HepG2 (cell line): ENCODE results near the gene PLCB1. TPM values are rescaled to one million over a fixed set of nuclear protein-coding genes. Genes with fewer than 3 reads are reported as not detected.

Experiments
- DNMT1 ChIP-seq: sonication (generic); formaldehyde crosslinking; IDR thresholded peaks from 2 replicates; pipeline ENCODE4 v1.5.1; 2020; ENCODE audit warnings: mild to moderate bottlenecking, missing genetic modification reagents
- EEA1 ChIP-seq: sonication (generic); formaldehyde crosslinking; IDR thresholded peaks from 2 replicates; pipeline ENCODE4 v1.5.1; 2020; ENCODE audit warnings: mild to moderate bottlenecking, missing genetic modification reagents, borderline replicate concordance
- EZH2 ChIP-seq: conservative IDR thresholded peaks from 2 replicates; pipeline ENCODE4 v1.6.1; 2012; ENCODE audit warnings: mild to moderate bottlenecking, low read depth, low read length, moderate library complexity
- HDAC2 ChIP-seq: sonication (generic); formaldehyde crosslinking; IDR thresholded peaks from 2 replicates; pipeline ENCODE4 v1.4.0; 2020; ENCODE audit warnings: missing genetic modification reagents
- MATR3 ChIP-seq: sonication (generic); formaldehyde crosslinking; IDR thresholded peaks from 2 replicates; pipeline ENCODE4 v1.4.0; 2020; ENCODE audit warnings: missing genetic modification reagents
- PCBP1 ChIP-seq: fragments of 200-400 bp; formaldehyde crosslinking; IDR thresholded peaks from 2 replicates; pipeline ENCODE4 v1.6.1; 2017; ENCODE audit warnings: mild to moderate bottlenecking, low read depth, low read length, borderline replicate concordance
- RFX3 ChIP-seq: IDR thresholded peaks from 2 replicates; pipeline ENCODE4 v1.6.1; 2016; ENCODE audit warnings: missing biosample characterization, missing genetic modification reagents
- TBX2 ChIP-seq: sonication (generic); formaldehyde crosslinking; IDR thresholded peaks from 2 replicates; pipeline ENCODE4 v1.5.0; 2020; ENCODE audit warnings: missing genetic modification reagents, mild to moderate bottlenecking, borderline replicate concordance
- ZKSCAN5 ChIP-seq: sonication (generic); formaldehyde crosslinking; IDR thresholded peaks from 2 replicates; pipeline ENCODE4 v1.5.1; 2020; ENCODE audit warnings: mild to moderate bottlenecking, missing genetic modification reagents
- ZNF20 ChIP-seq: sonication (generic); formaldehyde crosslinking; IDR thresholded peaks from 2 replicates; pipeline ENCODE4 v1.4.0; 2020; ENCODE audit warnings: mild to moderate bottlenecking, moderate library complexity, missing genetic modification reagents
- ZNF263 ChIP-seq: sonication (generic); formaldehyde crosslinking; IDR thresholded peaks from 2 replicates; pipeline ENCODE4 v1.4.0; 2020; ENCODE audit warnings: missing genetic modification reagents
- ZNF329 ChIP-seq: sonication (generic); formaldehyde crosslinking; IDR thresholded peaks from 2 replicates; pipeline ENCODE4 v1.9.0; 2021; ENCODE audit warnings: low read depth, mild to moderate bottlenecking, missing genetic modification reagents
- ZNF33A ChIP-seq: sonication (generic); formaldehyde crosslinking; IDR thresholded peaks from 2 replicates; pipeline ENCODE4 v1.5.1; 2020; ENCODE audit warnings: missing genetic modification reagents, mild to moderate bottlenecking, moderate library complexity, borderline replicate concordance
- ZNF720 ChIP-seq: sonication (generic); formaldehyde crosslinking; IDR thresholded peaks from 2 replicates; pipeline ENCODE4 v1.4.0; 2020; ENCODE audit warnings: missing genetic modification reagents
- polyA plus RNA-seq, 8 experiments: library from polyadenylated mRNA; depleted of rRNA in 3 of 8; stranded (reverse) in 7 of 8; unstranded in 1 of 8; fragments of >200 nt; fragmentation: Illumina TruSeq in 4 of 8; extraction: Trizol in 4 of 8; gene quantifications; 2 replicates each; pipeline versions ENCODE4 v1.2.1 to v1.2.3, GENCODE V29; 2011 to 2016; ENCODE audit warnings: low read depth in 4 of 8, missing spikeins in 1 of 8, mixed read lengths in 1 of 8; ENCODE audit not compliant: insufficient read depth in 1 of 8
- total RNA-seq, 5 experiments: library from RNA; depleted of rRNA; stranded (reverse); fragments of >200 nt; fragmentation: Illumina TruSeq; extraction: Trizol; gene quantifications; 2 replicates each; pipeline ENCODE4 v1.2.3, GENCODE V29; 2016; ENCODE audit warnings: low read depth in 1 of 5
- TF ChIP-seq, protein P1 (sequence below): sonication (generic); formaldehyde crosslinking; IDR thresholded peaks from 2 replicates; pipeline ENCODE4 v1.8.1; 2022; ENCODE audit warnings: mild to moderate bottlenecking, missing genetic modification reagents
- TF ChIP-seq, protein P2 (sequence below): sonication (generic); formaldehyde crosslinking; IDR thresholded peaks from 2 replicates; pipeline ENCODE4 v1.5.0; 2020; ENCODE audit warnings: mild to moderate bottlenecking, missing genetic modification reagents
- TF ChIP-seq, protein P3 (sequence below): sonication (generic); formaldehyde crosslinking; IDR thresholded peaks from 2 replicates; pipeline ENCODE4 v1.5.0; 2020; ENCODE audit warnings: missing genetic modification reagents
- TF ChIP-seq, protein P4 (sequence below), 2 experiments: sonication (generic) in 1 of 2; formaldehyde crosslinking in 1 of 2; IDR thresholded peaks; 2 replicates each; pipeline versions ENCODE4 v1.6.1 to v1.9.0; 2014 to 2022; ENCODE audit warnings: antibody characterized with exemption in 1 of 2, borderline replicate concordance in 1 of 2, inconsistent platforms in 1 of 2, low read depth in 1 of 2, missing genetic modification reagents in 1 of 2

Gene PLCB1
- total and polyA plus RNA-seq, 2 of the 13 experiments (the other 11 are each of a cell fraction or from before 2014, with no cell fraction given): 42.4 to 55.9 TPM

DNA sequence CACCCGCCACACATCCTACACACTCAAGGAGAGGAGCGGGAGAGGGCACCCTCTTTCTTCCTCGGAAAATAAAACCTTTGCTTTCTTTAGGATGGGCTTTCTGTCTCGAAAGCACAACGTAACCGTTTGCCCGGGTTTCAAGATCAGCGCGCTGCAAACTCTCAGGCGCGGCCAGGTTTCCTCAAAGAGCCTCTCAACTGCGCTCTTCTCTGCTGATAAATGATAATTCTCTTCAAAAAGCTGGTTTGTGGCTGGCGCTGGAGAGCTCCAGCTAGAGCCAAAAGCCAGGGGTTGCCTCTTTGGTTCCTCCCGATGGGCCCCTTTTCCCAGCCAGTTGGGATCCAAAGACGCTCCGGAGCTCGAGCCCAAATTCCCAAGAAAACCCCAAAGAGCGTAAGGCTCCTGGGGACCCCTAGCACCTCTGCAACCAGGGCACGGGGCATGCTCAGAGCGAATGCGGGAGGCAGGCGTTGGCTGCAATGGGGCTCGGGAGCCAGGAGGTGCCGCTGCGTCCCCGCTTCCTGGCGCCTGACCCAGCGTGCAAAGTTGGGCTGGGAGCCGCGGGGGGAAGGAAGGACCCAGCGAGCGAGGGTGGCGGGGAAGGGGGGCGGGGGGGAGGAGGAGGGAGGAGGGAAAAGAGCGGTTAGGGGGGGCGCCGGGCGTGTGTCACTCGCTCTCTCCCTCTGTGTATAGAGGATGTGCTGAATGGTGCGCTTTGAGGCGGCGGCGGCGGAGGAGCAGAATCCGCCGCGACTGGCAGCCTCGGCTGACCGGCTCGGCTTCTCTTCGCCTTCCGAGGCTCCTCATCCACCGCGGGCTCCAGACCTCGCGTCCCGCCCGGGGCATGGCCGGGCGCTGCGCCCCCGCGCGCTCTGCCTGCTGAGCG lies at the start of gene PLCB1 (continued):
- TF ChIP-seq, protein P1, sequence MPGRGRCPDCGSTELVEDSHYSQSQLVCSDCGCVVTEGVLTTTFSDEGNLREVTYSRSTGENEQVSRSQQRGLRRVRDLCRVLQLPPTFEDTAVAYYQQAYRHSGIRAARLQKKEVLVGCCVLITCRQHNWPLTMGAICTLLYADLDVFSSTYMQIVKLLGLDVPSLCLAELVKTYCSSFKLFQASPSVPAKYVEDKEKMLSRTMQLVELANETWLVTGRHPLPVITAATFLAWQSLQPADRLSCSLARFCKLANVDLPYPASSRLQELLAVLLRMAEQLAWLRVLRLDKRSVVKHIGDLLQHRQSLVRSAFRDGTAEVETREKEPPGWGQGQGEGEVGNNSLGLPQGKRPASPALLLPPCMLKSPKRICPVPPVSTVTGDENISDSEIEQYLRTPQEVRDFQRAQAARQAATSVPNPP (CRISPR knock-in tag): no peak
- no peak for TF ChIP-seq ZKSCAN5
- TF ChIP-seq PCBP1: peak; percentile 96; the same call in 1 of the 2 replicates
- TF ChIP-seq, protein P2, sequence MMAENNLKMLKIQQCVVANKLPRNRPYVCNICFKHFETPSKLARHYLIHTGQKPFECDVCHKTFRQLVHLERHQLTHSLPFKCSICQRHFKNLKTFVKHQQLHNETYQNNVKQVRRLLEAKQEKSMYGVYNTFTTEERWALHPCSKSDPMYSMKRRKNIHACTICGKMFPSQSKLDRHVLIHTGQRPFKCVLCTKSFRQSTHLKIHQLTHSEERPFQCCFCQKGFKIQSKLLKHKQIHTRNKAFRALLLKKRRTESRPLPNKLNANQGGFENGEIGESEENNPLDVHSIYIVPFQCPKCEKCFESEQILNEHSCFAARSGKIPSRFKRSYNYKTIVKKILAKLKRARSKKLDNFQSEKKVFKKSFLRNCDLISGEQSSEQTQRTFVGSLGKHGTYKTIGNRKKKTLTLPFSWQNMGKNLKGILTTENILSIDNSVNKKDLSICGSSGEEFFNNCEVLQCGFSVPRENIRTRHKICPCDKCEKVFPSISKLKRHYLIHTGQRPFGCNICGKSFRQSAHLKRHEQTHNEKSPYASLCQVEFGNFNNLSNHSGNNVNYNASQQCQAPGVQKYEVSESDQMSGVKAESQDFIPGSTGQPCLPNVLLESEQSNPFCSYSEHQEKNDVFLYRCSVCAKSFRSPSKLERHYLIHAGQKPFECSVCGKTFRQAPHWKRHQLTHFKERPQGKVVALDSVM (CRISPR knock-in tag): no peak
- TF ChIP-seq EEA1 (CRISPR knock-in tag): no peak
- TF ChIP-seq, protein P3, sequence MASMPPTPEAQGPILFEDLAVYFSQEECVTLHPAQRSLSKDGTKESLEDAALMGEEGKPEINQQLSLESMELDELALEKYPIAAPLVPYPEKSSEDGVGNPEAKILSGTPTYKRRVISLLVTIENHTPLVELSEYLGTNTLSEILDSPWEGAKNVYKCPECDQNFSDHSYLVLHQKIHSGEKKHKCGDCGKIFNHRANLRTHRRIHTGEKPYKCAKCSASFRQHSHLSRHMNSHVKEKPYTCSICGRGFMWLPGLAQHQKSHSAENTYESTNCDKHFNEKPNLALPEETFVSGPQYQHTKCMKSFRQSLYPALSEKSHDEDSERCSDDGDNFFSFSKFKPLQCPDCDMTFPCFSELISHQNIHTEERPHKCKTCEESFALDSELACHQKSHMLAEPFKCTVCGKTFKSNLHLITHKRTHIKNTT (CRISPR knock-in tag): no peak
- TF ChIP-seq RFX3 (CRISPR knock-in tag): 0 out of 2 replicates have a peak, but pooled peaks have one; percentile 24
- no peak; the same call in 1 of the 2 replicates for TF ChIP-seq ZNF263
- TF ChIP-seq ZNF329: no peak
- TF ChIP-seq EZH2: no peak
- TF ChIP-seq MATR3 (CRISPR knock-in tag): 0 out of 2 replicates have a peak, but pooled peaks have one; percentile 39
- peak; percentile 84 for TF ChIP-seq DNMT1 (CRISPR knock-in tag)
- TF ChIP-seq ZNF33A (CRISPR knock-in tag): no peak
- no peak for TF ChIP-seq ZNF720 (CRISPR knock-in tag)
- TF ChIP-seq HDAC2 (CRISPR knock-in tag): peak; percentile 75; the same call in 1 of the 2 replicates
- TF ChIP-seq, protein P4, sequence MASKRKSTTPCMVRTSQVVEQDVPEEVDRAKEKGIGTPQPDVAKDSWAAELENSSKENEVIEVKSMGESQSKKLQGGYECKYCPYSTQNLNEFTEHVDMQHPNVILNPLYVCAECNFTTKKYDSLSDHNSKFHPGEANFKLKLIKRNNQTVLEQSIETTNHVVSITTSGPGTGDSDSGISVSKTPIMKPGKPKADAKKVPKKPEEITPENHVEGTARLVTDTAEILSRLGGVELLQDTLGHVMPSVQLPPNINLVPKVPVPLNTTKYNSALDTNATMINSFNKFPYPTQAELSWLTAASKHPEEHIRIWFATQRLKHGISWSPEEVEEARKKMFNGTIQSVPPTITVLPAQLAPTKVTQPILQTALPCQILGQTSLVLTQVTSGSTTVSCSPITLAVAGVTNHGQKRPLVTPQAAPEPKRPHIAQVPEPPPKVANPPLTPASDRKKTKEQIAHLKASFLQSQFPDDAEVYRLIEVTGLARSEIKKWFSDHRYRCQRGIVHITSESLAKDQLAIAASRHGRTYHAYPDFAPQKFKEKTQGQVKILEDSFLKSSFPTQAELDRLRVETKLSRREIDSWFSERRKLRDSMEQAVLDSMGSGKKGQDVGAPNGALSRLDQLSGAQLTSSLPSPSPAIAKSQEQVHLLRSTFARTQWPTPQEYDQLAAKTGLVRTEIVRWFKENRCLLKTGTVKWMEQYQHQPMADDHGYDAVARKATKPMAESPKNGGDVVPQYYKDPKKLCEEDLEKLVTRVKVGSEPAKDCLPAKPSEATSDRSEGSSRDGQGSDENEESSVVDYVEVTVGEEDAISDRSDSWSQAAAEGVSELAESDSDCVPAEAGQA (IDR thresholded peaks at IDR 0.05; ENCODE audit: low read depth): no peak
- TF ChIP-seq, protein P4 (CRISPR knock-in tag; IDR thresholded peaks at IDR 0.05; ENCODE audit: borderline replicate concordance): no peak; the same call in 1 of the 2 replicates
- no peak for TF ChIP-seq ZNF20 (CRISPR knock-in tag)
- TF ChIP-seq TBX2 (CRISPR knock-in tag): 0 out of 2 replicates have a peak, but pooled peaks have one; percentile 32
